Brain pericyte (primary cell): ENCODE data around the gene YOD1.

Source experiments
- DNase-seq: peaks from one replicate; pipeline ENCODE4 v3.0.0-alpha.2; 2012; ENCODE audit warnings: low read depth, low spot score

Gene YOD1

DNA sequence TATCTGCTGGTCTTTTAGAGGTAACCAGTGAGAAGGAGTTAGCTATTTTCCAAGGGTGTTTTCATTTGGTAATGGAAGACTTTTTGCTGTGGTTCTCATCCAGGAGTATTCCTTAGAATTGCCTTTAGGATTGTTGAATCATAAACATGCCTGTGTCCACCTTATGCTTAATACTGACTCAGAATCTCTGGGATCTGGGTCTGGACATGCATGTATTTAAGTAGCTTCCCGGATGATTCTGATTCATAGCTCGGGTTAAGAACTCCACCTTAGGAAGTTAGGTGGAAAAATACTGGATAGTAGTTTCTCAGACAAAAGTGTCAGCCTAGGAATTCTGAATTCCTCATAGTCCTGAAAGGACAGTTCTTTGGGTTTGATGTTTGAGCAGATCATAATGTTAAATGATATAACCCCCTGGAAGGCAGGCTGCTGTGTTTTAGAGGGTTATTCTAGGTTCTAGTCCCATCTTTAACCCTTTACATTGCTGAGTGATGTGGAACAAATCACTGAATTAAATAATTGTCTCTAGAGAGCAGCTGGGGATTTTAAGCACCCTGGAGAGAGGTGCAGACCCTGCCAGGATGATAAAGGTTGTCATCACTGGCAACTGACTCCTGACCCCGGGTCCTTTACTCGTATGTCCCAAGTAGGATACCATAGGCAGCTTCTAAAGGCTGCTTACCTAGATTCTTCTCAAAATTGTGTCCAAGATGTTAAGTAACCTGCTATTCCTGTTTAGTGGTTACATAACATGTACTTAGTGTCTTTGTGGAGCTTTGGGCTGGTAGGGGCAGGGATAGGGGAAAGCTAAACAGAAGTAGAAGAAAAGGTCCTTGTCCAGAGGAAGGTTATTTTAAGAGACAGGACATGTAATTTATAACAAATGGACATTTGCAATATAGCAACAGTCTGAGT lies 23.2 kb upstream of the YOD1 start:
- no peak for DNase-seq

DNA sequence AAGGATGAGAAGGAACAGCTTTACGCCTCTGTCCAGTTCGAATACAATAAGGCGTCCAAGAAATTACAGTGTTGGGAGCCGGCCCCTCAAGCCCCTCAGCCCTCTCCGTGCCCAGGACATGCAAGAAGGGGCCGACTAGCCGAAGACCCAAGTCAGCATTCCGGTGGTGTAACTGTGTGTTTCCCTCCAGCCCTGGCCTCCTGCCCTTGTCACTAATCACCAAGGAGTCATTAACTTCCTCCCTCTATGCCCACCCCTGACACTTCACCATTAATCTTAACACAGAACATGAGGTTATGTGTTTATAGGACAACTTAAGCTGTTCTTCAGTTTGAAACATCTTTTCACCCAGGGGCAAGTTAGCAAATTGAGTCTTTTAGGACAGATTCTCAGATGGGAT lies 21.2 kb upstream of the YOD1 start:
- no peak for DNase-seq

DNA sequence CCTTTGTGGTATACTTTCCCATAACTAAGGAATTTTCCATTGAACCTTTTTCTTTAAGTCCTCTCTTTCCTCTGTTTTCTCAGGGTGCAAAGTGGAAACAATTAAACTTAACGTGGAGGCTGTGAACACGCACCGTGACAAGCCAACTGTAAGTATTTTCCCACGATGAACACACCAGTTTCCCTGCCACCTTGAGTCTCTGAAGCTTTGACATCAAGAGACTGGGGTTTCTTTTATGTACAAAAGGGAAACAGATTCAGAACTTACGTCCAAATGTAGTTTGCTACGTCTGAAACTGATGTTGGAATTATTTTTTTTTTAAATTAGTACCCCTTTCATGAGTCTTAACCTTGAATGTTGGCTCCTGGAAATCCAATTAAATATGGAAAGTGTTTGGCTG lies 20.4 kb upstream of the YOD1 start:
- no peak for DNase-seq

DNA sequence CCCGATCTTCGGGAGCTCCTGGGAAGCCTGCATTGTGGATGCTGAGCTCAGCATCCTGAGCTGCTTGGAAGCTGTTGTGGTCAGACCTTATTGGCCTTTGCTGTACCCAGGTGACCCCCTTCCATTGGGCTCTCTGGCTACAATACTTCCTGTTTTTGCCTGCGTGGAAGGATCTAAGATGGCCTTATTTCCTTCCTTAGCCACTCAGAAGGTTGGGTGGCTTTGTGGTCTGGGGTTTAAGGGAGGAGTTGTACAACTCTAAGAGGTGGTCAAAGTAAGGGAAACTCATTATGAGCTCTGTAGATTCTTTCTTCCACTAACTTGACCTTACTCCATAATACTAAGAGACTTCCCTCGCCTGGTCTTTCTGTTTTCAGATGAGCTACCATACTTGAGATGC lies 19.8 kb upstream of the YOD1 start:
- no peak for DNase-seq

DNA sequence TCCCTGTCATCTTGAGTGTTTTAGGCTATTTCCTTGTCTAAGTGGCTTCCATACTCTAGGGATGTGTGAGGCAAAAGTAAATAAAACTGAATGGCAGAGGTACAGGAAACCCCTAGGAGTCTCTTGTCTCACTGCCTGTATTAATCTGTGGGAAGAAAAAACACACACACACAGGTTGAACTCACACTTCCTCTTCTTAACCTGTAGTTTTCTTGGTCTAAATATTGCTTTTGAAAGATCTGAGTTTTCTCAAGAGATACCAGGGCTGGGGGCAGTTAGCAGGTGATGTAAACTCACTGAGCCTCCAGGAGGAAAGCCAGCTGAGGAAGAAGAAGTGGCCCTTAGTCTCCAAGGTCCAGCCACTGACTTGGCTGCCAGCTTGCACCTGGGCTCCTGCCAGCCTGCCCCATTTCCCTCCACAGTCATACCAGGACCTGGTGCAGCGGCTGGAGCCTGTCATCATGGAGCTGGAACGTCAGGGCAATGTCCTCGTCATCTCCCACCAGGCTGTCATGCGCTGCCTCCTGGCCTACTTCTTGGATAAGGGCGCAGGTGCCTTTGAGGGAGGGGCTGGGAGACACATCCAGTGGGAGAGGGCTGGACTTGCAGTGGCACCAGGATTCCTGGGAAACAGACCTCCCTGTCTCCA lies 19.0 kb upstream of the YOD1 start:
- DNase-seq, result no peak

DNA sequence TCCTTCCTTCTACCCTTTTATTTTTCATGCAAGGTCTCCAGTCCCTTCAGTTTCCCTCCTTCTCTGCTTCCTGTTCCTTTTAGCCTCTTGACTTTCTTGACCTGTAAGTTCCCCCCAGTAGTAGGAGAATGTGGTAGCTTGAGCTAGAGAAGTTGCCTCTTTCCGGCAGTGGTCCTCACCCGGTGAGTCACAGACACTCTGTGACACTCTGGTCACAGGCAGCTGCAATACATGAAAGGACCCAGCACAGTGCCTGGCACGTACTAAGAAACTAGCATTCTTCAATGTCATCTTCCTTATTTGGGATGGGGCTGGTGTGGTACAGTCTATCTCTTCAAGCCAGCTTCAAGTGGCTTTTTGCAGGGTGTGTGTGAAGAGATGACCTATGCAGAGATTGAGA lies 18.1 kb upstream of the YOD1 start:
- no peak for DNase-seq

DNA sequence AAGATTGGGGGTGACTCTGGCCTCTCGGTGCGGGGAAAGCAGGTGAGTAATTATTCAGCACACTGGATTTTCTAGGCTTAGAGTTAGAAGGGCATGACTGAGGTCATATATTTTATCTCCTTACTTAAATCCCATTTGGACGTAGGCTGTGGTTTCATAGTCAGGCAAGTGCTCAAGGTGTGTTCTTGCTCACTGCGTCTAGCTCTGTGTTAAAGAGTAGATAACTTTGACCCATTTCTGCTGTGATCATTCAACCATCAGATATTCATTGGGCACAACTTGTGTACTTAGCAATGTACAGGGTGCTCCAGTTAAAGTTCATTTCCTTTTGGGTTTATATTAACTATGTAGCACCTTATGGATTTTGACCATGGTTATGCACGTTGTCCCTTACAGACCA lies 16.7 kb upstream of the YOD1 start:
- no peak for DNase-seq

DNA sequence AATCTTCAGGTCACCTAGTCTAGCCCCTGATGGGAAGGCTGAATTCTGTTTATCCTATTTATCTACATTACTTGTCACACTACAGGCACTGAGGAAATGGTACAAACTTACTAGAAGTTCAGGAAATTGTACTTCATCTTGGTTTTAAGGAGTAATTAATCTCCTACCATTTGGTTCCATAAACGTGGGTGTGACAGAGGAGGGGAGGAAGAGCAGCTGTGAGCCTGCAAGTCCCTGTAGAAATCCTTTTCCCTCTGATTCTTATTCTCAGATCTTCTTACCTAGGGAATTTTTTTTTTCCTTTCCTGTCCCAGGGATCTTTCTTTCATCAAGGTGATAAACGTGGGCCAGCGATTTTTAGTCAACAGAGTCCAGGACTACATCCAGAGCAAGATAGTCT lies 16.2 kb upstream of the YOD1 start:
- no peak for DNase-seq

DNA sequence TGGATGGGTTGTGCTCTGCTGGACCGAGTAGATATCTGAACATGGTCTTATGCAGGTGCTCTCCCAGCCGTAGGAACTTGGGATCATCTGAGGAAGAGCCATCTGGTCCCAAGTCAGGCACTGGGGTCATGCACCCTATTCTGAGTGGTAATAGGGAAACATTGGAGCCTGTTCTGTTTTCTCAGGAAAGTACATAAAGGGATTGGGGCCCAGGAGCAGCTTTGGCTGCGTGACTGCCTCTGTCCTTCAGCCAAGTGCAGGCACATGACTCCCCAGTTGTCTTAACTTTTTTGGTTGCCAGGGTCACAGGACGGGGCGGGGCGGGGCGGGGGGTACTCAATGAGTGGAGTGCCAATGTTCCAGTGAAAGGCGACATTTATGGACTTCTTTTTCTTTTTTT lies 13.6 kb upstream of the YOD1 start:
- DNase-seq, result no peak

DNA sequence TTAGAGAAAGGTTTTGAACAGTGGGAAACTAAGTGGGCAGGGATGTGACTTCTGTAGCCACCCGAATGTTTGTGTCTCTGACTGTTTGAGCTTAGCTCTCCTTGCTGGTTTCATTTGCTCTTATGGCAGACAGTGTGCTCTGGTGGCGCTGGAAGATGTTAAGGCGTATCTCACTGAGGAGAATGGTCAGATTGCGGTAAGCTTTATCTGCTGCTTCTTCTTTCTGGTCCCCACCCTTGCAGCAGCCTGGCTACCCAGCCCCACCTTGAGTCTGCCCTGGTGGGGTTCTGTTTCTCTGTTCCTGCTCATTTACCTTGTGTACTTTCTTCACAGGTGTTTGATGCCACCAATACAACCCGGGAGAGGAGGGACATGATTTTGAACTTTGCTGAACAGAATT lies 12.0 kb upstream of the YOD1 start:
- DNase-seq, result no peak

DNA sequence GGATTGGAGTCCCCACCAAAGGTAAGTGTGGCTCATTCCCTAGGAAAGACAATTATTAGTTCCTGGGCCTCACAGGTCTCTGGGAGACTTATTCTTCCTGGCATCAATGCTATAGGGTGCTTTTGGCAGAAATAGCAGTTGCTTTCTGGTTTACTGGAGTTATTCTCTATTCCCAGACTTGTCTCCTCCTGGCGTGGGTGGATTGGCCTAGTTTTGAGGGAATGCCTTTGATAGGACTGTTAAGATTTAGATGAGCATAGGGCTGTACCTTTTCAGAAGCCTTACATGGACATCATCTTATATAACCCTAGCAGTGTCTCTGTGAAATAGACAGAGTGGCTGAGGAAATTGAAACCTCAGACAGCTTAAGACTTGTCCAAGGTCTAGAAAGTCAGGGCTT lies 11.1 kb upstream of the YOD1 start:
- no peak for DNase-seq

DNA sequence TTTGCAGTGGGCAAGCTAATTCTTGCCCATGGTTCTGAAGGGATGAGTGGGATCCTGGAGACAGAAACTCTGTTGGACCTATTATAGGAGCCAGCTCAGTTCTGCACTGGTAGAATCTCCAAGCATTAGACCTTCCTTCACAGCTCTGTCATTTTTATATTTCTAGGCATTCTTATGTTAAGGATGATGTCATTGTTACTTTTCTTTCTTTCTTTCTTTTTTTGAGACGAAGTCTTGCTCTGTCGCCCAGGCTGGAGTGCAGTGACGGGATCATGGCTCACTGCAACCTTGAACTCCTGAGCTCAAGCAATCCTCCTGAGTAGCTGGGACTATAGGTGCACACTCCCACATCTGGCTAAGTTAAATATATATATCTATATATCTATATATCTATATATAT lies 9.6 kb upstream of the YOD1 start:
- DNase-seq, result no peak

DNA sequence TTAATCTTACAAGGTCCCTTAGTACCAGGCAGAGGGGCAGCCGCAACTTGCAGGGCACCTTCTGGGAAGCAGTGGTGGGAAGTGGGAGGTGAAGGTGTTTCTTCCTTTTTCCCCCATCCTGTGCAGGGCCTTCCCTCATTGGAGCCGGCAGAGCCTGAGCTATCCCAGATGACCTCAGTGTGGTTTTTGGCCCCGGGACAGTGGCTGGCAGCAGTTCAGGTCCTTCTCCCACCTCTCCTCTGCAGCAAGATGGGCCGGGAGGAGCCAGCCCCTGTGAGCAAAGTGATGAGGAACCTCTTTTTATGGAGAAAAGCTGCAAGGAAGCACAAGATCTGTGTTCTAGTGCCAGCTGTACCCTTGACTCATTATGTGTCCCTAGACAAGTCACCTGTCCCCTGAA lies 8.9 kb upstream of the YOD1 start:
- DNase-seq, result no peak

DNA sequence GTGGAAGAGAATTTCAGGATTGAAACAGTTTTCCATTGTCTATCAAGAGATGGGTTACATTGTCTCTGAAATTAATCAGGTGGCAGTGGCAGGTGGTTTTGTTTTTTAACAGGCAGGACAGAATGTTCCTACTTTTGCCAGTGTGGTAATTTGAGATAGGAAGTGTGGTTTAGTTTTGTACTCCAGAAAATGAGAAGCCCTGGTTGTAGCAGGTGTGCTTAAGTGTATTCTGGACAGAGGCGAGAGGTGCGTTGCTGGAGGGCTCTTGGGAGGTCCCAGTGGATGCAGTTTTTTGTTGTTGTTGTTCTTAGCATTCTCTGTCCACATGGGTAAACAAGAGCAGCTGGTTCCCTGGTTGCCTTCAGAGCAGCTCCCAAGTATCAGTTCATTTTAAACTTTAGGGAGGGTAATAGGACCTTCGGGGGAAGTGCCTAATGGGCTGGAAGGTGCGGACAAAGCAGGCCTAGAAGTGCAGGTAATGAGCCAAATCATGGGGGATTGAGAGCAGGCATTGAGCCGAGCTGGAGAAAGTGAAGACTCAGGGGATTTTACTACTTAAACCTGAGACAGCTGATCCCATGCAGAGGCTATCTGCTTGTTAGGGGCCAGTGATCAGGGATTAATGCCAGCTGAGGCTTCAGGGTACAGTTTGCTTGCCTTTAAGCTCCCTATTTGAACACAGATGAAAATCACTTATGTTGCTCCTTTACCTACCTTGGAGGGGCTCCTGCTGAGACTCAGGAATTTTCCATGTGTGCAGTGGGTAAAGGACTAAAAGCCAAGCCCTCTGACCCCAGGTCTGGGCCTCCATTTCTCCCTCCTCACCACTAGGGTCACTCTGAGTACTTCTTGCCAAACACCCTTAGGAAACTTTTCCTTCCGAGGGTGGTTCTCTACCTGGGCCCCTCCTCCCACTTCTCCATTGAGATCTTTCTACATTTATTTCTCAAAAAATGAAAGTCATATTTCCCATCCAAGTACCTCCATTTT lies 8.2 kb upstream of the YOD1 start:
- no peak for DNase-seq

DNA sequence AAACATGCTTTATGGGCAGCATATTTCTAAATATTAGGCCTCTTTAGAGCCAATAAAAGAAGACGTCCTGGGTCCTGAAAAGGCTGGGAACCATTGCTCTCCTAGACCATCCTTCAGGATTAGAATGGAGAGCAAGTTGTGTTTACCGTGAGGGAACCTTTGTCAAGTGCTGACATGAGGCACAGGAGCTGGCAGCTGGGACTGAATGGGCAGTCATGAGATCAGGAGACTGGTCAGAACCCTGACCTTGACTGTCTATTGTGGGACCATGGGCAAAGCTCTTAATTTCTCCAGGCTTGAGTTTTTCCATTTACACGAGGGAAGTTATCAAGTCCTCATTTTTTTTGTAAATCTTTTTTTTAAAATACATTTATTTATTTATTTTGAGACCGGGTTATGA lies 7.2 kb upstream of the YOD1 start:
- DNase-seq, result no peak

DNA sequence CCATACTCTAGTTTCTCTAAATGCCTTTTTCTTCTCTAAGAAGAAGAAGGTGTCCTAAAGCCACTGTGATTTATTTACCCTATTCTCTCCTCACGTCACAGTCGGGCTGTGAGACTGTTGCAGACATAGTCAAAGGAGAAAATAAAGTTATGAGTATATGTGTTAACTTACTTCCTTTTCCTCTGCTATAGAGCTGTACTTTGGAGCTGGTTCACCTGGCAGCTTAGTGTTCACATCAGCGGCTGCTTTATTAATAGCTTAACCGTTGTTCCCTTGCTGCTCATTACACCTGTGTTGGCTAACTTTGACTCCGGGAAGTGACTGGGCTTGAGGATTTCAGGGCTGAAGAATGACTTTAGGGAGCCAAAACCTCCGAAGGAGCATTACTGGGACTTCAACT lies 5.7 kb upstream of the YOD1 start:
- DNase-seq, result no peak

DNA sequence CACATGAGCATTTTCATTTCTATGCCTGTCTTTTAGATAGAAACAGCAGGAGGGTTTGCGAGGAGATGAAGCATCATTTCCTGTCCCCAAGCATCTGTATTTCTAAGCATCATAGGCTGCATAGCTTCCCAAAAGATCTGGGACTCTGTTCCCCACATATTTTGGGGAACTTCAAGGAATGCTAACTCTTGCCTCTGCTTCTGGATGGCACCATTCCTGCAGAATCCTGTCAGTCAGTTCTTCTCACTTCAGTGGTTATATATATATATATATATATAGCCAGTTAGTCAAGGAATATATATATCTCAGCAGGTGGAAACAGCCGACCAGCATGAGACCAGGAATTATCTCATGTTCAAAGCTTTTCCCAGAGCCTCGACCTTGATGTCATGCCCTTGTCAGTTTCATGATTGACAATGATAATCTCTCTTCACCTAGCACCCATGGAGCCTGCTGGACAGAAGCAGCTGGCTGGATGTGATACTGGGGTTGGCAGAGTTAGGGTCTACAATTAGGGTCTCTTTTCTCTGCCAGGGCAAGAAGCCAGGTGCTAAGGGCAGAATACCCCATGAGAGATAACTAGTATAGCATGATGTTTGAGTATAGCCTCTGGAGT lies 4.5 kb upstream of the YOD1 start:
- DNase-seq, result no peak

DNA sequence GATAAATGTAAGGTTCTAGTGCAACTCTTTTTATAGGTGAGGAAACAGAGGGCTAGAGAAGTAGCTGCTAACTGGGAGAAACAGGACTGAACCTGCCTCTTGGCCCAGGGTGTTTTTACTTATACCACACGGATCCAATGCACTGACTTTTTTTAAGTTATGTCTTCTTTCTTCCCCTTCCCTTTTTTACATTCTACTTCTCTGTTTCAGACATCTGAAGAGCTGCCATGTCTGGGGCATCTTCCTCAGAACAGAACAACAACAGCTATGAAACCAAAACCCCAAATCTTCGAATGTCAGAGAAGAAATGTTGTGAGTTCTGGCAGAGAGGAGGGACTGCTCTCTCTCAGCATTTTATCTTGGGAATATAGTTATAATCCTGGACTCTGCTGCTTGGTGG lies 3.5 kb upstream of the YOD1 start:
- no peak for DNase-seq

DNA sequence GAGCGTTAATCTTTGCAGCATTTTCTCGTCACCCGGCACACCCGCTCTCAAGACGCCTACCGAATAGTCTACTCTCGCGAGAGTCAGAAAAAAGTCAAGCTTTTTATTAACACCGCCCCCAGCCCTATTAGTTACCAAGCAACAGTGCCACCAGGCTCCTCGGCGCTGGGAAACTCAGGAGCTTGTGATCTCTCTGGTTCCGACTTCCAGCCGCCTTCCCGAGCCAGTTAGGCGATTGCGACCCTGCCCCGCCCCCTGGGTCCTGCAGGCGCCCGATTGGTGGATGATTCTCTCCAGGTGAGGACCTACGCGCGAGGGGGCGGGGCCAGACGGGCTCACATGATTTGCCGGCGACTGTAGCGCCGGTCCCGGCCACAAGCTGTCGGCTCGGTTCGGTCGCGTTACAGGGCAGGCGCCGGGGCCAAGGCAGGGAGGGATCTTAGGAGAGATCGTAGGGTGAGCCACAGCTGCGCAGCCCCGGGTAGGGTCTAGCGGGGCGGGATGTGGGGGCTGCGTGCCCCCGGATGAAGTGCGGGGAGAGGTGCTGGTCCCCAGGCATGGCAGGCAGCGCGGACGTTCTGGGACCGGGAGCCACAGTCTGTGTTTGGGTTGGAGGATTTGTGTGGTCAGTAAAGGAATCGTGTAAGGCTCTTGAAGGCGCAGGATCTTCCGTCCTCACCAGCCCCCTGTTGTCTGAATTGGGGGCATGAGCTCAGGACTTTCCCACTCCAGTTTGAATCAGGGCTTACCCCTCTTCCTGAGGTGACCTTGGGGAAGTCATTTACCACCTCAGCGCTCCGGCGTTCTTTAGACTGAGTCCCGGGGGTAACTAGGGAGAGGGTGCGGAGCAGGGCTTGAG lies 2.1 kb upstream of the YOD1 start, which contains the start of gene PFKFB2:
Gene PFKFB2 (plus strand): TSS at position 365 of the 859 bp plus-strand sequence. CDS start 1,443 bp downstream, outside the sequence.
- peak; percentile 76 for DNase-seq

DNA sequence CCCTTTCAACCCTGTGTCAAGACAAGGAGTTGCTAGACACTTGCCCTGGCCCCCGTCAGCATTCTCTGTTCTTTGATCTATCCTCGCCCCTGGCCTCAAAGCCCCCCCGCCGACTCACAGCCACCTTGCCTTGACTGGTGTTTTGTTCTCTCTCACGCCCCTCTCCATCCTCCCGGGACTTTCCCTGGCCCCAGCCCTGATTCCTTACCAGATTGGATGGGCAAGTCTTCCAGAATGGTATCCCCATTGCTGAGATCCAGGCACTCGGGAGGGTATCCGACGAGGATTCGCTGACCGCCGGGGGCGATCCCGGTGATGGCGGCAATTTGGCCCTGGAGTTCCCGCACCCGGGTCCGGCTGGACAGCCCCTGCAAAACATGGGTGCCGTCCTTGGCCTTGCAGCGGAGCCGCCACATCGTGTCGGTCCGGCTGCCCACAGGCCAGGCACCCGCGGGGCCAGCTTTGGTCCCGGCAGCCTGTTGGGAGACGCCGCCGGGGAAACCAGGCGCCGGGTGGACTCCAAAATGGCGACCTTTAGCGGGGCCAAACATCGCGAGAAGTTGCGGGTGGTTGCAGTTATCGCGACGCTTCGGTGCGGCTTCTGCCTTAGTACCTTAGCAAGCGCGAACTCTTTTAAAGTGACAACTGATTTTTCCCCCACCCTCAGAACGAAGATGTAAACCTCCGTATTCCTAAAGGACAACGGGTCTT lies 373 bp downstream of the YOD1 start:
- peak; percentile 74 for DNase-seq
